Stimulated activated CD8-positive, alpha-beta memory T cell treated with anti-CD3 and anti-CD28 coated beads, Interleukin-7, amount 100 ng/mL, for 24 hours (primary cell): Measurements from ENCODE around the gene PKN3.

Experiments
- DNase-seq: peaks from one replicate; pipeline ENCODE4 v3.0.0-alpha.2; 2020; ENCODE audit warnings: low read depth

Gene PKN3

DNA sequence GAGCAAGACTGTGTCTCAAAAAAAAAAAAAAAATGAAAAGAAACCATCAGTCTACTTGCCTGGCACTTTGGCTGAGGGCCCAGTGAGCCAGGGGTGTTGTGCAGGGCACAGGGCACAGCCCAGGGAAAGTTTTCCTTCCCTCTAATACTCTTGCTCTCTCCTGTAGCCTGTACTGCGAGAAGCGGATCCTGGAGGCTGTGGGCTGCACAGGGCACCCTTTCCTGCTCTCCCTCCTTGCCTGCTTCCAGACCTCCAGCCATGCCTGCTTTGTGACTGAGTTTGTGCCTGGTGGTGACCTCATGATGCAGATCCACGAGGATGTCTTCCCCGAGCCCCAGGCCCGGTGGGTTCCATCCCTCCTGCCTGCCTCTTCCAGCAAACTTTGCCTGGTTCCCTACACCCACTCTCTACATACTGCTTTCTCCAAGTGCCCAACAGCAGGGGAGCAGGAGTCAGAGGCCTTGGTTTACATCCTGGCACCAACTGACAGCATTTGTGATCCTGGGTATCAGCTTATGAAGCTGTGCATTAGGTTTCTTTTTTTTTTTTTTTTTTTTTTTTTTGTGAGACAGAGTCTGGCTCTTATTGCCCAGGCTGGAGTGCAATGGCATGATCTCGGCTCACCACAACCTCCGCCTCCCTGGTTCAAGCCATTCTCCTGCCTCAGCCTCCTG lies 14.4 kb downstream of the PKN3 start:
- DNase-seq: no peak

DNA sequence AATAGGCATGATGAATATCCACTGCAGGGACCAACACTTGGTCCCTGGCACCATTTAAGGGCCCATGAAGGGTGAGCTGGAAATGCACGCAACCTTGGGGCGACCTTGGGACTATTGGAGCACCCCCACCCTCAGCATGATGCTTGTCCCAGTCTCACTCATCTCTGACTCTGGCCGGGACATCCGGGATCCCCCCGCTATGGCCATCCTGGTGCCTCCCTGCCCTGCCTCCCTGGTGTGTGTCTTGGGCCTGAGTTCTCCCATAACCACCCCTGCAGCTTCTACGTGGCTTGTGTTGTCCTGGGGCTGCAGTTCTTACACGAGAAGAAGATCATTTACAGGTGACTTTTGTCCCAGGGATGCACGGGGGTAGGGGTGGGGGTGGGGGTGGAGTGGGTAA lies 15.7 kb downstream of the PKN3 start:
- DNase-seq: no peak

DNA sequence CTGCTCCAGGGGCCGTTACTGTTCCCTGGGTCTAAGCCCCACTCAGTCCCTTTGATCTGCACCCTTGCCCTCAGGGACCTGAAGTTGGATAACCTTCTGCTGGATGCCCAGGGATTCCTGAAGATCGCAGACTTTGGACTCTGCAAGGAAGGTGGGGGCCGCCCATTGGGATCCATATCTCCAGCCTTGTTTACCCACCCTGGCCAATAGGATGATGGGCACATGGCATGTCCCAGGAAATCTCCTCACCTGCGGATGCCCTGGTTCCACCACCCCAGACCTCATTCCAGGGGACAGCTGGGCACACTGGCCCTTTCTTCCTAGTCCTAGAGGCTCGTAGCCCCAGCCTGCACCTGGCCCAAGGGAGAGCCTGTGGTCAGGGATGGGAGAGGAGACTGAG lies 16.2 kb downstream of the PKN3 start:
- DNase-seq: no peak

DNA sequence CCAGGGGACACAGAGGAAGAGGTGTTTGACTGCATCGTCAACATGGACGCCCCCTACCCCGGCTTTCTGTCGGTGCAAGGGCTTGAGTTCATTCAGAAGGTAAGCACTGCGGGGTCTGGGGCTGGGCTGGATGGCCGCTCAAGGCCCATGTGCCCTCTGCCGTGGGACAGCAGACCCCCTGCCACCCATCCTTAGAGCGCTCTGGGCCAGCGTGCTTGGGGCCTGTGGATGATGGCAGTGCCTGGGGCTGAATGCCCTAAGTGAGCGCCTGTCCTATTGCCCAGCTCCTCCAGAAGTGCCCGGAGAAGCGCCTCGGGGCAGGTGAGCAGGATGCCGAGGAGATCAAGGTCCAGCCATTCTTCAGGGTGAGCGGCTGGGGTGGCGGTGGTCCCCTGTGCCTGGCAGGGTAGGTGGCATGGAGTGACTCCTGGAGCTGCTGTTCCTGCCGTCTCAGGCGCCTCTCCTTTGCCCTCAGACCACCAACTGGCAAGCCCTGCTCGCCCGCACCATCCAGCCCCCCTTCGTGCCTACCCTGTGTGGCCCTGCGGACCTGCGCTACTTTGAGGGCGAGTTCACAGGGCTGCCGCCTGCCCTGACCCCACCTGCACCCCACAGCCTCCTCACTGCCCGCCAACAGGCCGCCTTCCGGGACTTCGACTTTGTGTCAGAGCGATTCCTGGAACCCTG lies 17.8 kb downstream of the PKN3 start:
- no peak for DNase-seq

DNA sequence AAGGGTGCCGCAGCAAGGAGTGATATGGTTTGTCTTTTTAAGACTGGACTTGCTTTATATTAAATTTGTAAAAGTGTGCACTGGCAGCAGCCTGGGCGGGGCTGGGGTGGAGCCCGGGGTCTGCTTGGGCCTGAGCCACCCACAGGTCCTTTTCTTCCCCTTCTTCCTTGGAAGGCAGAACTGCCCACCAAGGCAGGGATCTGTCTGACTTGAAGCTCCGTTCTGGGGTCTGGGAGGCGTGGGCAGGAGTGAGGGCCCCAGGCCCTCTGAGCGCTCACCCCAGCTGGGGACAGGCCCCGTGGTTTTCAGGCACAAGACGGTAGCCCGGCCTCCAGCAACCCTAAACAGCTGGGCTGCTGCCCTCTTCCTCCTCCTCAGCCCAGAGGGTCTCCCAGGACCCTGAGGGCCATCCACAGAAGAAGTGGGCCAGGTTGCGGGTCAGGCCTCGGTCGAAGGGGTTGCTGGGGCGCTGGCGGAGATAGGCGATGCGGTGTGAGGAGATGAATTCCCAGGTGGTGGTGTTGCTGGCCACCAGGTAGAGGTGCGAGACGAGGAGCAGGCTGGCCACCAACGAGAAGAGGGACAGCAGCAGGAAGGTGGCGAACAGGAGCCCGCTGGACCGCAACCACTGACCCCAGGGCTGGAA lies 18.7 kb downstream of the PKN3 start:
- no peak for DNase-seq

DNA sequence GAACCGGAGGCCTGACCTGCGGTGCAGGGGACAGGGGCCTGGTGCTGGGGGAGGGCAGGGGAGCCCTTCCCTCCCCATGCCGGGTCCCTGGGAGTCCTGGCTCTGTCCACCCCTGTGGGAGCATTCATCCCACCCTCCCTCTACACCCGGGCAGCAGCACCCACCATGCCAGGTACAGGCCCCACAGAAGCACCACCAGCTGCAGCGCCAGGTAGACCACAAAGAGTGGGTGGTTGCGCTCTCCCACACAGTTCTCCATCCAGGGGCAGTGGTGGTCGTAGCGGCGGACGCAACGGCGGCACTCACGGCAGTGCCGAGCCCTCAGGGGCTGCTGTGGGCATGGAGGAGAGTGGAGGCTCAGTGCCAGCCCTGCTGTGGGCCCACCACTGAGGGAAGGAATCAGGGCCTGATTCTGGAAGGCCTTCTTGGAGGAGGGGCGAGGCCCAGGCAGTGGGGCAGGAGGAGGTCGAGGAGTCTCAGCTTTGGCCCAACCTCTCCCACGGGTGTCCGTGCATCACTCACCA lies 19.2 kb downstream of the PKN3 start:
- DNase-seq: no peak

DNA sequence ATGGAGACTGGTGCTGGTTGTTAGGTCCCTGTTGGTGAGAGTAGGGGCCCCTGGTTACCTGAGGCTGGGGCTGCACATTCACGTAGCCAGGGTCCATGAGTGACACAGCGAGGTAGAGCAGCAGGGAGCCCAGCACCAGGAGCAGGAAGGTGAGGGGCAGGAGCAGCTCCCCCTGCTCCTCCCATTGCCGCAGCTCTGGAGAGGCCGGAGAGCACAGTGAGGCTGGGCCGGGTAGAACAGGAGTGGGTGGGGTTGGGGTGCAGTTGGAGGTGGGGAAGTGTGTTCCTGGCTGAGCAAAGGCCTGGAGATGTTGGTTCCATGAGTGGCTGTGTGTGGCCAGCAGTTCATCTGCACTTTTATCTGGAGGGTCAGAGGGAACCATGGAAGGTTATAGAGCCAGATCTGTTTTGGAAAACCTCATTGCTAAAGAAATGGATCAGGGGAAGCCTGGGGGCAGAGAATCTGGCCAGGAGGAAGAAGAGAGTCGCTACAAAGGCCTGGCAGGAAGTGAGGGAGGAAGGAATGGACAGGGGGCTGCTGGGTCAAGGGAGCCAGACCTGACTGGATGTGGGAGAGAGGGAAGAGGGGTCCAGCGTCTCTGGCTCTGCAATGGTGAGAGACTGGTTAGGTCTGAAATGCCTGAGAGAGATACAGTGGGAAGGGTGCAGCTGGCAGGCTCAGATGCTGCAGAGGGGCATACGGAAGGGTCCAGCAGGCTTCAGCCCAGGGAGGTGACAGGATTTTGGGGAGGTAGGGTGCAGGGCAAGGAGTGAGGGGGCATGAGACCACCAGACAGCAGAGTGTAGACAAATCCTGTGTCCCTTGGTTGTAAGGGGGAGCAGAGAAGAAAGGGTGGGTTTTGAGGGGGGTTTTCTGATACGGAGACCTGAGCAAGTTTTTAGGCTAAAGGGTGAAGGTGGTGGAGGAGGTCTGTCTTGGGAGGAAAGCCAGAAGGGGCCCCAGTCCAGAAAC lies 20.4 kb downstream of the PKN3 start:
- no peak for DNase-seq

DNA sequence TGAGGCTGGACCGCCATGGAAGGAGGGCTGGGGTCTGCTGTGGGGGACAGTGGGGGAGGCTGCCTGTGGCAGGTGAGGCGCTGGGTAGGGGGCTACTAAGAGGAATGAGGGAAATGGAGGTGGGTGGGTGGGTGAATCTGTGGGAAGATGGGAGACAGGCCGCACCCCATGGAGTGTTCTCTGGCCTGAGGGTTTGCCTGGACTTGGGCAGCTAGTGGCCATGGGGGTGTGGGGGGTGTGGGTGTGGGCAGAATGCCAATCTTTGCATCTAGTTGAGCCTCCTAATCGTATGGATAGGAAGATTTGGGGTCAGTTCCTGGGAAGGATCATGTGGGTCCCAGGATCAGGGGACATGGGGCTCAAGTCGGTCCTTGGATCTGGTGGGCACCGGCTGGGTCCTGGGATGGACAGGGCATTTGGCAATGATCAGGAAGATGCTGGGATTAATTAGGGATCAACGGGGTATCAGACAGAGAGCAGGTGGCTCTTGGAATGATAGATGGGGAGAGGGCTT lies 21.1 kb downstream of the PKN3 start:
- no peak for DNase-seq

DNA sequence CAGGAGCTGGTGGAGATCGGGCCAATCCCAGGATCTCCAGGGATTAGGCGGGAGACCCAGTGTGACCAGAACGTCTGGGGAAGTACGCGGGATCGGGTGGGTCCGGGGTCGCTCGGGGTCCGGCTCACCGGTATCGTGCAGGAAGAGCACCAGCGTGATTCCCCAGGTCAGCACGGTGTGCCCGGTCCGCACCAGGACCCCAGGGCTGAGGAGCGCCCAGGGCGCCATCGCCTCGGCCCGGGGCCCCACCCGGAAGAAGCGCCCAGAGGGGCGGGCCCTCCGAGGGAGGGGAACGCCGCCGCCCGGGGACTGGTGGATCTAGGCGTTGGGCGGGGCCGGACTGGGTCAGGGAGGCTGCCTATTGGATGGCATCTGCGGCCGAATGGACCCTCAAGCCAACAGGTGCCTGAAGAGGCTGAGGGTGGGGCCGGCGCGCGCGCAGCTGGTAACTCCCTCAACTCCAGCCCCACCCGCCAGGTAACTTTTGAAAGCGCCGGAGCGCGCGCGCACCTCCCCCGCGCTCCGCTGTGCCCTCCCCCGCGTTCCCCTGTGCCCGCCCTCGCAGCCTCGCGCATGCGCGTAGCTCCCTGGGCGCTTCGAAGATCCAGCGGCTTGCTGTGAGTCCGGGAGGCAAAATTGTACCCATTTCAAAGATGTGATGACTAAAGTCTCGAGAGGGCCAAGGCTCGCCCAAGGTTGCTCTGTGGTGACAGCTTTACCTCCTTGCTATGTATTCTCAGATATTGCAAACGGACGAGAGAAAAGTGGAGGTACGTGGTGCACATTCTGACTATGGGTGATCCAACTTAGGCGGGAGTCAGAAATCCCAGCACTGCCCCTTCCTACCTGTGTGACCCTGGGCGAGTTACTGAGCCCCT lies 21.8 kb downstream of the PKN3 start, which contains the start of gene ZDHHC12:
Gene ZDHHC12 (minus strand): TSS at position 262 of the 878 bp plus-strand sequence. CDS start 34 bp downstream, at position 228.
- DNase-seq: peak; percentile 97

DNA sequence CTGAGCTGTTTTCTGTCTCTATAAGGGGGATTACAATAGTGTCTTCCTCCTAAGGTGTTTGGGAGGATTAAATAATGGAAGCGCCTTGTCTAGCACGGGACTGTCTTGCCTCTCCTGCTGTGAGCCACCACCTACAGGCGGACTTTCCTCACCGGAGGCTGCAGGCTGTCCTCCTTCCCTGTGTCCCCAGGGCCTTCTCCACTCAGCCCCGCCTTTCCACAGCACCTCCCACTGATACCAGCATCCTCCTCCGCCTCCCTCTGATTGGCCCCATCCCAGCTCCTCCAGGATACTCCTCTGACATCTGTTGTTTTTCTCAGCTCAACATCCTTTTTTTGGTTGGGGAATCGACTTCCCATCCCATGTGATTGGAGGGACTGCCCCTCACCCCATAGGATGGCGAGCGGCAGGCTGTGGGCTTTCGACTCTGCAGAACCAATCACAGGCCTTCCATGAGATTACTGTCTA lies 22.5 kb downstream of the PKN3 start:
- DNase-seq: no peak

DNA sequence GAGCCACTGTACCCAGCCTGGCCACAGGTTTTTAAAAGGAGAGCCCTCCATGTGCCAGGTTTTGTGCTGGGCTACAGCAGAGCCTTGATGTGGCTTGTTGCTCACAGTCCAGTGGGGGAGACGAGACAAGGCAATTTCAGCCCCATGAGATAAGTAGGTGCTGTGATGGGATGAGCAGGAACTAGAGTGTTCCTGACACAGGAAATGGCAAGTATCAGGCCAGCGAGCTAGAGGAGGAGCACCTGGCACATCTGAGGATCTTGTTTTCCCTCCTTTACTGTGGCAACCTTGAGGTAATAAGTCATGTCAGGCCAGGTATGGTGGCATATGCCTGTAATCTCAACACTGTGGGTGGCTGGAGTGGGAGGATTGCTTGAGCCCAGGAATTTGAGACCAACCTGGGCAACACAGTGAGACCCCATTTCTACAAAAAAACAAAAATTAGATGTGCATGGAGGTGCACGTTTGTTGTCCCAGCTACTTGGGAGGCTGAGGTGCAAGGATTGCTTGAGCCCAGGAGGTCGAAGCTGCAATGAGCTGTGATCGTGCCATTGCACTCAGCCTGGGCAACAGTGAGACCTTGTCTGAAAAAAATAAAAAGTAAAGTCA lies 25.4 kb downstream of the PKN3 start:
- no peak for DNase-seq

DNA sequence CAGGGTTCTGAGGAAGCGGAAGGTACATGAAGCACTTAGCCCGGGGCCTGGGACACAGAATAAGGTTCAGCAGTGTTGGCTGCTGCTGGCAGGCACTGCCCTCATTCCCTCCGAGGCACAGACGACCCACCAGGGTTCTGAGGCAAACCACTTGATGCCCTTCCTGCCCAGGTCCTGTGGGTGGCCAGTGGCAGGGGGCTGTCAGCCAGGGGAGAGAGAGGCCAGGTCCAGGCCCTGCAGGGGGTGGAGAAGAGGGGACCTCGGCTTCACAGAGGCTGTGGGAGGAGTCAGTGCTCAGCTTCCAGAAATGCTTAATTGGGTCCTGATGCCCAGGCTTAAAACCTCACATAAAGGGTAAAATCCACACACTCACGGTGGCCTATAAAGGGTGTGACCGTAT lies 26.0 kb downstream of the PKN3 start:
- no peak for DNase-seq

DNA sequence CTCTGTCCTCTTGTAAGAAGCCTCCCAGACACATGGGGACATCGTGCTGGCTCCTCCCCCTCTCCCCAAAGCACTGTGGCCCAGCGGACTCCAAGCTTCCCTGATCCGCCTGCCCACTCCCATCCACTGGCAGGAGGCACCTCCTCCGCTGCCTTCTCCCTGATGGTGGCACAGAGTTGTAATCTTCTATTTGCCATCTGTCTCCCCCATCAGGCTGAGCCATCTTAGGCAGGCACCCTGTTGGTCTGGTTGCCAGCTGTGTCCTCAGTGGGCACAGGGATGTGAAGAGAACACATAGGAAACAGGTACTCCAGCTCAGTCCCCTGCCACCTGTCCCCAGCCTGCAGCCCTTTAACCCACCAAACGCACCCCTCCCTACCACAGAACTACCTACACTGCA lies 27.0 kb downstream of the PKN3 start:
- no peak for DNase-seq

DNA sequence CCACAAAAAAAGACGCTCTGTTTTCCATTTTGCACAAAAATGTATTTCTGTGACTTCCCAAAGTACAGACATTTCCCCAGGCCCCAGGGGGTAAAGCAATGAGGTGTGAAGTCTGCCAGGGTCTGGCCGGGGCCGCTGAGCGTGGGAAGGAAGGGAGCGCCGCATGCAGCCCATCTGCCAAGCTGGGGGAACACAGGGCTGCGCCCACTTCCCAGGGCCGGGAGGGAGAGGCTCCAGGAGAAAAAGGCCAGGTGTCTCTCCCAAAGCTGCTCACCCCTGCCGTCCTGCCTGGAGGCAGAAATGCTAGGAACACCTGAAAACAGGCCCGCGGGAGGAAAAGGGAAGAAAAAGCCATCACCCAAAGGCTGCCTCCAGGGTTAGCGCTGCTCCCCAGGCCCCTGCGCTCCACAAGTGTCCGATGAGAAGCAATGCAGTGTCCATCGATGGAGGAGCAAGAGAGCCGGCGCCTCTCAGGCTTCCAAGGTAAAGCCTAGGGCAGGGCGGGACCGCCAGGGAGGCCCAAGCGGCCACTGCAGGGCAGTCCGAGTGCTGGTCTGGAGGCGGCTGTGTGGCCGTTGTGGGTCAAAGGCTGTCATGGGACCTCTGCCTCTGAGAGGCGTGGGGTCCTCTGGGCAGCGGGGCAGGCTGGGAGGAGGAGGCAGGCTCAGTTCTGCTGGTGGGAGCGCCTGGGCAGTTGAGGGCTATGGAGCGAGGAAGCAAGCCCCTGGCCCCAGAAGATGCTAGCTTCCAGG lies 27.6 kb downstream of the PKN3 start:
- no peak for DNase-seq

DNA sequence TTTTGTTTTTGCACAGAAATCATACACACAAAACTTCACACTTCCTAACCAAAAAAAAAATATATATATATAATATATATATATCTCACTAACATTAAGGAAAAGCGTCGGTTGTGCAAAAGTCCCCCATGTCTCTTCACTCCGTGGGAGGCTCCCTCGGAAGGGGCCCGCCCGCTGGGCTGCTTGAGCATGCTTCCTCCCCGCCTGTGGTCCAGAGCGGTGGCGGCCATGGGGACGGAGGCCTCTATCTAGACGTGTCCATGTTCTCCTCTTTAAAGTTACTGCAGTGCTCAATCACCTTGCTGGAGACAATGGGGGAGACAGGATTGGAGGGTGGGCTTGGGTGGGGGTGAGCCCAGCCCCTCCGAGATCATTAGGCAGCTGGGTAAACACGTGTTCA lies 28.8 kb downstream of the PKN3 start:
- DNase-seq: no peak

DNA sequence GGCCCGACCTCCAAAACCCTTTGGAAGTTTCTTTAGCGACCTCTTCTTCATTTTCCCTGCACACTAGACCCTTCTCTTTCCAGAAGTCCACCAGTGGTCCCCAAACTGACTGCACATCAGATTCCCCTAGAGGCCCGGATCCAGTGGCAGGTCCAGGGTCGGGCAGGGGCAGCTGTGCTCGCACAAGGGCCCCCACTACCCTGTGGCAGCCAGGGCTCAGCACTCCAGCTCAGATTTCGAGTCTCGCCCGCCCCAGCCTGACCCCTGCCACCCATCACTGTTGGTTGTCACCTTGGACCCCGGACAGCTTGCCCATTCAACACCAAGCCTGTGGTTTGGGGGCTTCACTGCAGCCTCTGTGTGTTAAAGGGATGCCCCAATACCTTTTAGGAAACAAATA lies 29.4 kb downstream of the PKN3 start:
- no peak for DNase-seq

DNA sequence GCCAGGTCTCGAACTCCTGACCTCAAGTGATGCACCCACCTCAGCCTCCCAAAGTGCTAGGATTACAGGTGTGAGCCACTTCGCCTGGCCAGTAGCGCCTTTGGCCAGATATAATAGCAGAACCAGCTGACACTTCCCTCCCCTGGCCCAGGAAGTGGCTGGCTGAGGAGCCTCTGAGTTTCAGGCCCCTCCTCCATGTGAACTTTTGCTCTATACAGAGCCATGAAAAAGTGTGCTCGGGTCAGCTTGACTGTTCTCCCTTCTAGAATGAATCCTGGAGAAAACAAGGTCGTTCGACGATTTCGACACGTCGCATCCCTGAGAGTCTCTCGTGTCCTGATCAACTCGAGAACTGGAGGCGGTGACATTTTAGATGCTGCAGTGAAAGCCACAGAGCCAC lies 30.3 kb downstream of the PKN3 start:
- DNase-seq: no peak

DNA sequence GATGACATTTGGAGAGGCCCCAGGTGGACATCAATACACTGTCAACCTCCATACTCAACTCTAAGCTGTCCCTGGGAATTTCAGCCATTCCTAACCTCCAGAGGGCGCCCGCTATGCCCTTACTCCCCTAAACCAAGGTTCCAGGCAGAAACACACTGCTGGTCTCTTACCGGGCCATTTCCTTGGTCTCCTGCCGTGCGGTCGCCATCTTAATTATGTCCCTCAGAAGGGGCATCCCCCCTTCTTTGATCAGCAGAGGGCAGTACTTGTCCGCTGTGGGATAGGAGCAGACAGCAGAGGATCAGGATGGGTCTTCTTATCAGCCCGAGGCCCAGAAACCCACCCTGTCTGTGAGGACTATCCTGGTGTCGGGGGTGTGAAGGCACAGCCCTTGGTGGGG lies 31.0 kb downstream of the PKN3 start:
- no peak for DNase-seq

DNA sequence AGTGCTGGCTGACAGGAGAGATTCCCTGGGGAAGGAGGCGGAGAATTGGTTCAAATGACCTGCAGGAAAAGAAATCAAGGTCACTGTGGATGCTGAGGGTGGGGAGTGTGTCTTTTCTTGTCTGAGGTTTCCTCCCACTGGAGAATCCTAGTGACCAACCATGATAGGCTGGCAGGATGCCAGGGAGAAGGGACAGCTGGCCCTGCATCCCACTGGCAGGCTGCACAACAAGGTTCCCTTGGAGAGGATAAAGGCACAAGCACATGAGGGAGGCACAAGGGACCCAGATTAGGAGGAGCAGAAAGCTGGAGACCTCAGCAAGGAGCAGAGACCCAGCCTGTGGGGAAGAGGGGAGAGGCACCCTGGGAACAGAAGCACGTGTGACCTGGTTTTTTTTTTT lies 33.1 kb downstream of the PKN3 start:
- DNase-seq: no peak
